HG03064 (cell line): ENCODE data around the gene SGPP2.
"Not testable (repeated sequence)": the region's sequence is repeated elsewhere in the genome, so short reads cannot be mapped to it uniquely, and the experiment has no call there.

Source experiments
- ATAC-seq: cut with Tn5 transposase; IDR thresholded peaks from one replicate; pipeline ENCODE4 v1.9.1; 2021; ENCODE audit warnings: low read depth; ENCODE audit not compliant: unreplicated experiment

The SGPP2 gene

GRCh38 chr2:222424276-222424728 lies at the start of gene SGPP2:
Gene SGPP2 (plus strand): TSS chr2:222424543. CDS start chr2:222424603, 60 bp downstream.
- peak; percentile 32 for ATAC-seq

GRCh38 chr2:222375798-222376197 lies 48.5 kb upstream of the SGPP2 start:
- no peak for ATAC-seq

DNA sequence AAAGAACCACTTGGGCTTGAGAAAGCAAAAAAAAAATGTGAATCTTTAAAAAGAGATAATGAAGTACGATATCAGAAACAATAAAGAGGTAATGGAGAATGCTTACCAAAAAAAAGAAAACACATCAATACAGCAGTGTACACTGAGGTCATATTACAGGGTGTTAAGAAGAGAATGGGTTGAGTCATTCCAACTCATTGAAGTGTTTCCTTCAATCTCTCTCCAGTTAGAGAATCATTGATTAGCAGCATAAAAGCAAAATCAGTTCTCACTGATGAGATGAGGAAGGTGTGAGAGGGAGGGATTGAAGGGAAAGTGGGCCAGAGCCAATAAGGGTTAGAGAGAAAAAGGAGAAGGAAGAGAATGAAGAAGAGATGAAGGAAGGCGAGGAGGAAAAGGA lies 43.9 kb upstream of the SGPP2 start:
- ATAC-seq, result no peak

DNA sequence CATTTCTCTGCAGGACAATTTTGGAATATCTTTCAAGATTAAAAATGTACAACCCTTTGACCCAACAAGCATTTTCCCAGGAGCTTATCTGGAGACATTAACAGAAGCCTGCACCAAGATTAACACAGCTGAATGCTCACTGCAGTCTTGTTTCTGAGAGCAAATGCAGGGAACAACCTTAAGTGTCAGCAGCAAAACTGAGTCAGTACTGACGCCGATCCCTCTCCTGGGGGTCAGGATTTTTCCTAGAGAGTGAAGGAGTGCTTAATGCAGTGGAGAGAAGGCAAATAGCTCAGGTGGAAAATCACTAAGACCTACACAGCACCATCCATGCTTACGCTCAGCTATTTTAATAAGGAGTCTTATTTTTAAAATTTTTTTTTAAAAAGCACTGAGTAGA lies 42.8 kb upstream of the SGPP2 start:
- no peak for ATAC-seq

GRCh38 chr2:222383255-222383654 lies 41.1 kb upstream of the SGPP2 start:
- no peak for ATAC-seq

DNA sequence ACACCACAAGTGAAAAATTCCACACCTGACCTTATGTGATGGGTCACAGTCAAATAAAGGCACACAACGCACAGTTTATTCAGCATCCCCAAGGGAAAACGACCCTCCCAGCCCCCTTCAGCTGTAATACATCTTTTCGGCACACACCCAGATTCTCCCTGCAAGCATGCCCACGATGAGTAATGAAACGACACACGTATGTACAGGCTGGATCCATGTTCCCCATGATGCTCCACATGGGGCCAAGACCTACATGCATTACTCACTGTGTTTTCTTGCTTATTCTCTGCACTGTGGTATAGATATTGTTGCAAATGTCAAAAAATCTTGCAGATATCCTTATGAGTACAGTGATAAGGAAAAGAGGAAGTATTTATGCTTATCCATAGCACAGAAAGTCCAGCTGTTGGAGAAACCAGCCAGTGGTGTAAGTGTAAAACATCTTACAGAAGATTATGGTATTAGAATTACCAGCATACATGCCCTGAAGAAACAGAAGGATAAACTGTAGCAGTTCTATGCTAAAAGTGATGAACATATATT lies 32.5 kb upstream of the SGPP2 start:
- ATAC-seq, result no peak

DNA sequence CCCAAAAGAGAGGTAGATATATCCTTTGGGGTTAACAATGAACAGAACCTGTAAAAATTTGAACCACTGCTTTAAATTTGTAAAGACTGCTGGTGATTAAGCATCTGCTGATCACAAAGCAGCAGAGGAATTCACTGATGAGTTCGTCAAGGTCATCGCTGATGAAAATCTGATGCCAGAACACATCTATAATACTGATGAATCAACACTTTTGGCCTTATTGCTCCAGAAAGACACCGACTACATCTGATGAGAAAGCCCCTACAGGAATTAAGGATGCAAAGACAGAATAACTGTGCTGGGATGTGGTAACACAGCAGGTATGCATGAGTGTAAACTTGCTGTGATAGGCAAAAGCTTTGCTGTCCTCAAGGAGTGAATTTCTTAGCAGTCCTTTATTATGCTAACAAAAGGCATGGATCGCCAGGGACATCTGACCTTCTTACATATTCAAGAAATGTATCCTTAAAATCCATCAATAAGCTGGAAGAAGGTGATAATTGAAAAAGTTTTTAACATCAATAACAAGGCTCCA lies 30.5 kb upstream of the SGPP2 start:
- no peak for ATAC-seq

DNA sequence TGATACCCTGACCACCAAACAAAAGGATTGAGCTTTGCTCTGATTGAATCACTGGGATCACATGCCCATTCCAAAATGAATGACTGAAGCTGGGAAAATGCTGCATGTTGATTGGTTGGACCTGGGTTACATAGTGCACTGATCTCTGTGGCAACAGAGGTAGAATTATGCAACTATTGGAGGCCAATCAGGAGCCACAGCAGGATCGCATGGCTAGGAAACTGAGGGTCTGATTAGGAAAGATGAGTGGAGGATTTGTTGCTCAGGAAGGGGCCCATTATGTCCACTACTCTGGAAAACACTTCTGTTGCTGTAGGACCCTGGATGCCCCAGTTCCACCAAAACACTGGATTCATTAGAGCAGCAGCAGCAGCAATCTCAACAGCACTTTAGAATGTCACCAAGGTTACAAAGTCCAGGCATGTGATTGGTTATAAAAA lies 25.9 kb upstream of the SGPP2 start:
- no peak for ATAC-seq

DNA sequence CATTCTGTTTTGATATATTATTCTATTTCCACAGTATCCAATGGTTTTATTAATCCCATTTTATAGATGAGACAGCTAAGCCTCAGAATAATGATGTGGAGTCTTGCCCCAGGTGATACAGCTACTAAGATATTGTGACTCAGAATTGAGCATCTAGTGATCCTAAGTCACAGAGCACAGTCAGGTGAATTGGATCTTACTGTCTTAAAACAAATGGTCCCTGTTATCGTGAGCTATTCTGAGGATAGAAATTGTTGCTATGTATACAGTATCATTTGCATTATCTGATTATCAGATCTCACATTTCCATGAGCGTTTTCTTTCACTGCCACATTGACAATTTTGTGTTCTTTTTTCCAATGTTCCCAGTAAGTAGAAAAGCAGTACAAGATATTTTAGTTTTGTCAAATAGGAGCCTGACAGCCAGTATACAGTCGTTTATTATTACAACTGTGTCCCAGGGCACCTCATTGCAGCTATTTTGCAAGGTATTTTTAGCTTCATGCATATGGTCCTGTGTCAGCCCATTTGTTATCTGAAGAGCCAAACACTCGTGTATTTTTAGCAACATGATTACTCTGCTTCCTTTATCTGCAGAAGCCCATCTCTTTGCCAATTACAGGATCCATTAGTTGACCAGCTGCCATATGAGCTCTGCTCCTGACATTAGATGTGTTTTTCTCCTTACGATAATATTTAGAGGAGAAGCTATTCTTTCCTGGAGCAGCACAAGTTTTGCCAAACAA lies 25.1 kb upstream of the SGPP2 start:
- no peak for ATAC-seq

GRCh38 chr2:222404151-222404905 lies 20.0 kb upstream of the SGPP2 start:
- no peak for ATAC-seq

- ATAC-seq, result no peak
Measured at GRCh38 chr2:222408684-222409083, 15.7 kb upstream of the SGPP2 start.

DNA sequence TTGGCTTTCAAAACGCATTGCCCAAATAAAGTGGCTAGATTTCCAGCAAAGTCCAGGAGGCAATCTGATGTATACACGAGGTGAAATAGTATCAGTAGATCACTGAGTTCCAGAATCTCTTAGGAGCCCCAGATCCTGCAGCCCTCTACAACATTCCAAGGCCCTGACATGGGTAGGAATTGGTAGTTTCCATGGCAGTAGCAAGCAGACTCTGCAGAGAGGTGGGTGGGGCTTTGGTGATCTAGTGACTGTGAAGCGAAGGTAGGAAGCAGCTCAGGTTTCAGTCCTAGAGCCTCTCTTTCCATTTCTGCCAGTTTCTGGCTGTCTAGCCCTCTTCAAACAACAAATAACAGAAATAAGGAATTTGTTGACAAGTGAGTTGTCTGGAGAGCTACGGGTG lies 13.8 kb upstream of the SGPP2 start:
- ATAC-seq, result no peak

DNA sequence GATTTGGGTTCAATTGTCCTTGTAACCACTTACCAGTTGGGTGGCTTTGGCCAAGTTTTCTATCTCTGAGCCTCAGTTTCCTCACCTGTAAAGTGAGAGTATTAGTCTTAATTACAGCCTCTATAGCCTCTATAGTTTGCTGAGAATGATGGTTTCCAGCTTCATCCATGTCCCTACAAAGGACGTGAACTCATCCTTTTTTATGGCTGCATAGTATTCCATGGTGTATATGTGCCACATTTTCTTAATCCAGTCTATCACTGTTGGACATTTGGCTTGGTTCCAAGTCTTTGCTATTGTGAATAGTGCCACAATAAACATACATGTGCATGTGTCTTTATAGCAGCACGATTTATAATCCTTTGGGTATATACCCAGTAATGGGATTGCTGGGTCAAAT lies 12.0 kb upstream of the SGPP2 start:
- ATAC-seq, result not testable (repeated sequence)

- ATAC-seq, result no peak
Measured at GRCh38 chr2:222413295-222413911, 10.9 kb upstream of the SGPP2 start.

GRCh38 chr2:222418739-222419138 lies 5.6 kb upstream of the SGPP2 start:
- no peak for ATAC-seq

DNA sequence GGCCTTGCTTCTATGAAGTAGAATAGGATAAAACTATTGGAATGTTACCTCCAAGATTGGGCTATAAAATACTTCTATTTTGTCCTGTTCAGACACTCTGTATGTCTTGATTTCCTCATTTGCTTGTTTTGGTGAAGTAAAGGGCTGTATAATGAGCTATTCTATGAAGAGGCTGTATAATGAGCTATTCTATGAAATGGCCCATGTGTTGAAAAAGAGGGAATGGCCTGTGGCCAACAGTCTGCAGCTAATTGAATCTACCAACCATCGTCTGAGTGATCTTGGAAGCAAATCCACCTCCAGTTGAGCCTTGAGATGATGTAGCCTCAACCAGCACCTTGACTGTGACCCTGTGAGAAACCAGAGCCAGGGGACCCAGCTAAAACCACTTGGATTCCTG lies 3.8 kb upstream of the SGPP2 start:
- no peak for ATAC-seq

DNA sequence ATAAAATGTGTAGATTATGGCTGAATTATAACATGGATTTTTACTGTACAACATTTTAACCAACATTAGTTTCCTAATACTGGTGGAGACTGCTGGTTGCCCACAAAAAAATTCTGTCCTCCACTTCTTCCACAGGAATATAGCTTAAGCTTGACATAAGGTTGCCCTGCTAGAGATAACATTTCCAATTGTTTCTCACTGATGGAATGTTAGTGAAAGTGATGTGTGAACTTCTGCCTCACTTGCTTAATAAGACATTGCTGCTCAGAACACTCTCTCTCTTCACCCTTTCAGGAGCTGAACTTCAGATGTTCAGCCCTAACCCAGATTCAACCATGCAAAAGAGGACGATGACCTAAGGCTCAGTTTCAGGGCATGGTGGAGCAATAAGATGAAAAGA lies 2.7 kb upstream of the SGPP2 start:
- no peak for ATAC-seq

GRCh38 chr2:222423186-222423585 lies 1.2 kb upstream of the SGPP2 start:
- ATAC-seq, result no peak

- ATAC-seq, result peak; percentile 19
Measured at GRCh38 chr2:222423632-222424275, 589 bp upstream of the SGPP2 start.
